Astrocyte of the spinal cord (primary cell): ENCODE measurements around the gene LSM14A.
A peak's percentile ranks its signal among the peaks of the same experiment; 100 is the strongest.
"Not testable (repeated sequence)": the region's sequence is repeated elsewhere in the genome, so short reads cannot be mapped to it uniquely, and the experiment has no call there.

Experiments used
- DNase-seq: peaks from one replicate; pipeline ENCODE4 v3.0.0; 2011; ENCODE audit warnings: low read depth, low spot score
- H3K4me3 ChIP-seq: 2 replicates; pipeline ENCODE4 v1.5.1; 2011; ENCODE audit warnings: low read depth, mild to moderate bottlenecking, low read length, moderate library complexity
- CTCF ChIP-seq: IDR thresholded peaks from 2 replicates; pipeline ENCODE4 v1.5.1; 2012; ENCODE audit warnings: low read depth, mild to moderate bottlenecking, low read length, inconsistent platforms
- in situ Hi-C: cut with HindIII; loops from 2 replicates; pipeline ENCODE4 v1.10.0; 2017; ENCODE audit warnings: low sequenced_read_pairs

The LSM14A gene

GRCh38 chr19:34237283-34237682 is 65.0 kb downstream of the LSM14A start:
- DNase-seq: no peak
- H3K4me3 ChIP-seq: no peak overlapping the region
- no peak for TF ChIP-seq CTCF
- in situ Hi-C loops: no loop called here

- TF ChIP-seq CTCF: no peak
- DNase-seq: no peak
- in situ Hi-C loops: no loop called here
- no peak overlapping the region for H3K4me3 ChIP-seq
These were observed 65.6 kb downstream of the LSM14A start for GRCh38 chr19:34237939-34238338.

GRCh38 chr19:34241513-34242337 is 69.4 kb downstream of the LSM14A start:
- no peak overlapping the region for H3K4me3 ChIP-seq
- TF ChIP-seq CTCF: peak; percentile 52
- in situ Hi-C loops: no loop called here
- DNase-seq: no peak

GRCh38 chr19:34243138-34243875 is 71.0 kb downstream of the LSM14A start:
- peak; percentile 67 for DNase-seq
- in situ Hi-C loops, H3K4me3 ChIP-seq: not testable (repeated sequence)

GRCh38 chr19:34243876-34244578 is 71.7 kb downstream of the LSM14A start:
- no peak for TF ChIP-seq CTCF
- no peak for DNase-seq
- in situ Hi-C loops: no loop called here
- H3K4me3 ChIP-seq: no peak overlapping the region

GRCh38 chr19:34244611-34245299 is 72.5 kb downstream of the LSM14A start:
- in situ Hi-C loops: no loop called here
- H3K4me3 ChIP-seq: no peak overlapping the region
- DNase-seq: no peak
- TF ChIP-seq CTCF: no peak
